Liver (tissue), 9 donors: ENCODE data around the gene LPP. TPM values are rescaled to one million over a fixed set of nuclear protein-coding genes. Genes with fewer than 3 reads are reported as not detected.

ENCODE experiments used
- DNase-seq: peaks from one replicate; pipeline ENCODE4 v3.0.0-alpha.2; 2017; ENCODE audit warnings: low spot score
- H3K27ac ChIP-seq, 2 donors: one replicate each; pipeline ENCODE4 v1.7.0; 2013; ENCODE audit warnings: inconsistent platforms in 2 of 2, low read length in 2 of 2, control low read depth in 1 of 2, low read depth in 1 of 2, mild to moderate bottlenecking in 1 of 2
- H3K27me3 ChIP-seq, 4 donors: one replicate each; pipeline versions ENCODE4 v1.6.1 to v1.7.0; 2013; ENCODE audit warnings: low read length in 3 of 4, inconsistent platforms in 1 of 4, mild to moderate bottlenecking in 1 of 4, moderate library complexity in 1 of 4; ENCODE audit not compliant: control insufficient read depth in 4 of 4, insufficient read depth in 4 of 4
- H3K36me3 ChIP-seq, 4 donors: one replicate each; pipeline versions ENCODE4 v1.6.1 to v1.7.0; 2013; ENCODE audit warnings: low read length in 3 of 4, mild to moderate bottlenecking in 3 of 4, low read depth in 1 of 4, moderate library complexity in 1 of 4; ENCODE audit not compliant: control insufficient read depth in 4 of 4, insufficient read depth in 3 of 4
- H3K4me1 ChIP-seq, 4 donors: one replicate each; pipeline versions ENCODE4 v1.6.1 to v1.7.0; 2013; ENCODE audit warnings: low read length in 3 of 4, mild to moderate bottlenecking in 3 of 4, moderate library complexity in 1 of 4; ENCODE audit not compliant: control insufficient read depth in 4 of 4, insufficient read depth in 4 of 4
- H3K4me3 ChIP-seq, 3 donors: one replicate each; pipeline versions ENCODE4 v1.6.1 to v1.7.0; 2013; ENCODE audit warnings: low read length in 3 of 3, control low read depth in 1 of 3, low read depth in 1 of 3, mild to moderate bottlenecking in 1 of 3
- H3K9ac ChIP-seq, 2 donors: one replicate each; pipeline ENCODE4 v1.7.0; 2013; ENCODE audit warnings: low read length in 2 of 2, mild to moderate bottlenecking in 2 of 2, moderate library complexity in 2 of 2, control low read depth in 1 of 2, low read depth in 1 of 2
- H3K9me3 ChIP-seq, 4 donors: one replicate each; pipeline versions ENCODE4 v1.6.1 to v1.7.0; 2013; ENCODE audit warnings: low read length in 3 of 4; ENCODE audit not compliant: control insufficient read depth in 4 of 4
- ATF3 ChIP-seq: IDR thresholded peaks from 2 replicates; pipeline ENCODE4 v1.6.1; 2016; ENCODE audit warnings: antibody characterized with exemption
- CTCF ChIP-seq: fragments of 150-350 bp; IDR thresholded peaks from 2 replicates; pipeline ENCODE4 v1.5.1; 2017; ENCODE audit warnings: improper control_type of control experiment, low read depth, low read length; ENCODE audit not compliant: missing input control
- EGR1 ChIP-seq, 2 donors: IDR thresholded peaks; 2 replicates each; pipeline ENCODE4 v1.6.1; 2016 to 2018; ENCODE audit warnings: antibody characterized with exemption in 2 of 2, low read depth in 2 of 2
- FOXA1 ChIP-seq: IDR thresholded peaks from 2 replicates; pipeline ENCODE4 v1.6.1; 2016; ENCODE audit warnings: antibody characterized with exemption
- FOXA2 ChIP-seq: IDR thresholded peaks from 2 replicates; pipeline ENCODE4 v1.6.1; 2016; ENCODE audit warnings: antibody characterized with exemption
- HNF4A ChIP-seq, 2 donors: conservative IDR thresholded peaks; 2 replicates each; pipeline ENCODE4 v1.6.1; 2016; ENCODE audit warnings: antibody characterized with exemption in 2 of 2, mild to moderate bottlenecking in 2 of 2
- HNF4G ChIP-seq: IDR thresholded peaks from 2 replicates; pipeline ENCODE4 v1.6.1; 2016; ENCODE audit warnings: antibody characterized with exemption
- JUND ChIP-seq, 2 donors: IDR thresholded peaks; 2 replicates each; pipeline ENCODE4 v1.6.1; 2016; ENCODE audit warnings: antibody characterized with exemption in 2 of 2
- MAX ChIP-seq: IDR thresholded peaks from 2 replicates; pipeline ENCODE4 v1.6.1; 2016; ENCODE audit warnings: antibody characterized with exemption
- RAD21 ChIP-seq, 2 donors: IDR thresholded peaks; 2 replicates each; pipeline ENCODE4 v1.6.1; 2016; ENCODE audit warnings: antibody characterized with exemption in 2 of 2, mild to moderate bottlenecking in 2 of 2
- RXRA ChIP-seq, 2 donors: IDR thresholded peaks; 2 replicates each; pipeline ENCODE4 v1.6.1; 2017 to 2018; ENCODE audit warnings: antibody characterized with exemption in 2 of 2, mild to moderate bottlenecking in 1 of 2
- SP1 ChIP-seq: IDR thresholded peaks from 2 replicates; pipeline ENCODE4 v1.6.1; 2018; ENCODE audit warnings: antibody characterized with exemption, mild to moderate bottlenecking
- TAF1 ChIP-seq: conservative IDR thresholded peaks from 2 replicates; pipeline ENCODE4 v1.6.1; 2016; ENCODE audit warnings: antibody characterized with exemption, mild to moderate bottlenecking
- YY1 ChIP-seq: IDR thresholded peaks from 2 replicates; pipeline ENCODE4 v1.6.1; 2016; ENCODE audit warnings: antibody characterized with exemption, mild to moderate bottlenecking
- WGBS: extraction: QIAGEN DNeasy Blood & Tissue Kit; methylation state at CpG from one replicate; pipeline ENCODE4 v1.1.7; 2013; 5-methylcytosine and 5-hydroxymethylcytosine counted together
- polyA plus RNA-seq, 2 donors: library from polyadenylated mRNA; stranded (reverse) in 1 of 2; unstranded in 1 of 2; fragments of 200-250 nt in 1 of 2; fragments of >200 nt in 1 of 2; fragmentation: Nextera tagmentation in 1 of 2; extraction: Ambion mirVana in 1 of 2; gene quantifications; one replicate each; pipeline versions ENCODE4 v1.2.1 to v1.2.3, GENCODE V29; 2013 to 2015
- total RNA-seq, 2 donors: library from RNA; depleted of rRNA; stranded (reverse); fragments of >200 nt; gene quantifications; one replicate each; pipeline ENCODE4 v1.2.3, GENCODE V29; 2014
- TF ChIP-seq, protein P1 (sequence below): IDR thresholded peaks from 2 replicates; pipeline ENCODE4 v1.6.1; 2016; ENCODE audit warnings: antibody characterized with exemption, mild to moderate bottlenecking
- TF ChIP-seq, protein P2 (sequence below): IDR thresholded peaks from 2 replicates; pipeline ENCODE4 v1.6.1; 2016; ENCODE audit warnings: antibody characterized with exemption
- donor health status: healthy.
- donor health status: healthy.
- donor health status: healthy.
- donor health status: healthy.
- donor health status: healthy.

Gene LPP
- total and polyA plus RNA-seq, 4 donors: 3.3 to 53.7 (median 28.2) TPM

DNA sequence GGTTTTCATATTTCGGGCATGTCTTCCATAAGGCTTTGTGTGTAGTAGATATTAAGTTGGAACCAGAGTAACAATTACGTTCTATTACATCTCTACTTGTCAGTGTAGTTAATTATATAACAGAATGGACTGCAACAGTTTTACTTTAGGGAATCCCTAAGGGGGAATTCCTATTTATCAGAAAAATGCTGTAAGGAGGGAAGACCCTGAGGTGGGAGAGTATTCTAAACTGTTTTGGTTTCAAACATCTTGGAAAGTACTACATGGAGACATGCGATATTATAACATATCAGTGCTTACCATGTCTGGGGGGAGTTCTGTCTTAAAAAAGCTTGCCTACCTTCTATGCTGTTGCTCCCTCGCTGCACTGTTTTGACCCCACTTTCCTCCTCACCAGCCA lies 238.1 kb downstream of the LPP start:
- 94% methylated on average over 4 of the region's 4 CpGs for WGBS
- no peak overlapping the region for H3K27ac ChIP-seq
- no peak for TF ChIP-seq YY1
- H3K9me3 ChIP-seq: no peaks in the 10 kb centered on the region
- no peaks in the 10 kb centered on the region for H3K36me3 ChIP-seq
- H3K4me1 ChIP-seq: peaks cover 10 to 33% (median 25%) of the 10 kb centered on the region in 4 donors
- DNase-seq: no peak
- no peaks in the 10 kb centered on the region for H3K27me3 ChIP-seq
- no peak overlapping the region for H3K9ac ChIP-seq
- H3K4me3 ChIP-seq: no peak overlapping the region

GRCh38 chr3:188394623-188395022 lies 240.7 kb downstream of the LPP start:
- WGBS: 22% methylated on average over 1 of the region's 1 CpG
- no peak for TF ChIP-seq ATF3
- TF ChIP-seq, protein P1, sequence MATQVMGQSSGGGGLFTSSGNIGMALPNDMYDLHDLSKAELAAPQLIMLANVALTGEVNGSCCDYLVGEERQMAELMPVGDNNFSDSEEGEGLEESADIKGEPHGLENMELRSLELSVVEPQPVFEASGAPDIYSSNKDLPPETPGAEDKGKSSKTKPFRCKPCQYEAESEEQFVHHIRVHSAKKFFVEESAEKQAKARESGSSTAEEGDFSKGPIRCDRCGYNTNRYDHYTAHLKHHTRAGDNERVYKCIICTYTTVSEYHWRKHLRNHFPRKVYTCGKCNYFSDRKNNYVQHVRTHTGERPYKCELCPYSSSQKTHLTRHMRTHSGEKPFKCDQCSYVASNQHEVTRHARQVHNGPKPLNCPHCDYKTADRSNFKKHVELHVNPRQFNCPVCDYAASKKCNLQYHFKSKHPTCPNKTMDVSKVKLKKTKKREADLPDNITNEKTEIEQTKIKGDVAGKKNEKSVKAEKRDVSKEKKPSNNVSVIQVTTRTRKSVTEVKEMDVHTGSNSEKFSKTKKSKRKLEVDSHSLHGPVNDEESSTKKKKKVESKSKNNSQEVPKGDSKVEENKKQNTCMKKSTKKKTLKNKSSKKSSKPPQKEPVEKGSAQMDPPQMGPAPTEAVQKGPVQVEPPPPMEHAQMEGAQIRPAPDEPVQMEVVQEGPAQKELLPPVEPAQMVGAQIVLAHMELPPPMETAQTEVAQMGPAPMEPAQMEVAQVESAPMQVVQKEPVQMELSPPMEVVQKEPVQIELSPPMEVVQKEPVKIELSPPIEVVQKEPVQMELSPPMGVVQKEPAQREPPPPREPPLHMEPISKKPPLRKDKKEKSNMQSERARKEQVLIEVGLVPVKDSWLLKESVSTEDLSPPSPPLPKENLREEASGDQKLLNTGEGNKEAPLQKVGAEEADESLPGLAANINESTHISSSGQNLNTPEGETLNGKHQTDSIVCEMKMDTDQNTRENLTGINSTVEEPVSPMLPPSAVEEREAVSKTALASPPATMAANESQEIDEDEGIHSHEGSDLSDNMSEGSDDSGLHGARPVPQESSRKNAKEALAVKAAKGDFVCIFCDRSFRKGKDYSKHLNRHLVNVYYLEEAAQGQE: no peak
- TF ChIP-seq JUND (IDR thresholded peaks at IDR 0.05): no peak
- TF ChIP-seq TAF1: no peak
- TF ChIP-seq HNF4G: no peak
- no peak for TF ChIP-seq FOXA1
- TF ChIP-seq RAD21 (IDR thresholded peaks at IDR 0.05): peak in 1 of 2 donors; percentile 28
- no peak for TF ChIP-seq MAX
- TF ChIP-seq HNF4A (conservative IDR thresholded peaks at IDR 0.05): peak in 1 of 2 donors; percentile 22
- TF ChIP-seq, protein P2, sequence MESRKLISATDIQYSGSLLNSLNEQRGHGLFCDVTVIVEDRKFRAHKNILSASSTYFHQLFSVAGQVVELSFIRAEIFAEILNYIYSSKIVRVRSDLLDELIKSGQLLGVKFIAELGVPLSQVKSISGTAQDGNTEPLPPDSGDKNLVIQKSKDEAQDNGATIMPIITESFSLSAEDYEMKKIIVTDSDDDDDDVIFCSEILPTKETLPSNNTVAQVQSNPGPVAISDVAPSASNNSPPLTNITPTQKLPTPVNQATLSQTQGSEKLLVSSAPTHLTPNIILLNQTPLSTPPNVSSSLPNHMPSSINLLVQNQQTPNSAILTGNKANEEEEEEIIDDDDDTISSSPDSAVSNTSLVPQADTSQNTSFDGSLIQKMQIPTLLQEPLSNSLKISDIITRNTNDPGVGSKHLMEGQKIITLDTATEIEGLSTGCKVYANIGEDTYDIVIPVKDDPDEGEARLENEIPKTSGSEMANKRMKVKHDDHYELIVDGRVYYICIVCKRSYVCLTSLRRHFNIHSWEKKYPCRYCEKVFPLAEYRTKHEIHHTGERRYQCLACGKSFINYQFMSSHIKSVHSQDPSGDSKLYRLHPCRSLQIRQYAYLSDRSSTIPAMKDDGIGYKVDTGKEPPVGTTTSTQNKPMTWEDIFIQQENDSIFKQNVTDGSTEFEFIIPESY: no peak
- peak; percentile 43 for TF ChIP-seq YY1
- TF ChIP-seq SP1: peak; percentile 17
- peak in 1 of 2 donors; percentile 30 for TF ChIP-seq RXRA (IDR thresholded peaks at IDR 0.05)
- H3K4me3 ChIP-seq: no peak overlapping the region
- no peaks in the 10 kb centered on the region for H3K27me3 ChIP-seq
- DNase-seq: no peak
- peaks cover 17 to 56% (median 38%) of the 10 kb centered on the region in 4 donors for H3K4me1 ChIP-seq
- H3K9ac ChIP-seq: no peak overlapping the region
- H3K9me3 ChIP-seq: no peaks in the 10 kb centered on the region
- no peaks in the 10 kb centered on the region for H3K36me3 ChIP-seq
- H3K27ac ChIP-seq: no peak overlapping the region

GRCh38 chr3:188396251-188396650 lies 242.3 kb downstream of the LPP start:
- Histone ChIP-seq H3K4me1 (peaks cover 25 to 69% (median 43%) of the 10 kb centered on the region in 4 donors), H3K27ac (peak overlapping the region; percentile 59 to 88)
- no peak for TF ChIP-seq CTCF
- TF ChIP-seq HNF4A (conservative IDR thresholded peaks at IDR 0.05): no peak
- TF ChIP-seq HNF4G: no peak
- TF ChIP-seq EGR1 (IDR thresholded peaks at IDR 0.05; ENCODE audit: low read depth in 2 of 2): no peak
- TF ChIP-seq ATF3: no peak
- TF ChIP-seq, protein P1: no peak
- TF ChIP-seq RXRA (IDR thresholded peaks at IDR 0.05): no peak
- no peak for TF ChIP-seq FOXA2
- TF ChIP-seq MAX: no peak

More at GRCh38 chr3:188396251-188396650, 242.3 kb downstream of the LPP start:
- Histone ChIP-seq H3K9ac (no peak overlapping the region), H3K36me3 (no peaks in the 10 kb centered on the region), H3K4me3 (no peak overlapping the region), H3K9me3 (no peaks in the 10 kb centered on the region), H3K27me3 (no peaks in the 10 kb centered on the region)
- 59% methylated on average over 2 of the region's 2 CpGs for WGBS
- no peak for DNase-seq
